ENCODE measurements around the gene ANKS1B.

- TF ChIP-seq CTCF (IDR thresholded peaks at IDR 0.05; ENCODE audit: insufficient read depth, low read depth, low read length) (no peak), EZH2 (IDR thresholded peaks at IDR 0.05; ENCODE audit: insufficient read depth, low read length) (no peak)
Measured at GRCh38 chr12:99648183-99648582, 336.6 kb downstream of the ANKS1B start.
